Measurements from ENCODE around the gene KIR2DL3. TPM values are rescaled to one million over a fixed set of nuclear protein-coding genes. Genes with fewer than 3 reads are reported as not detected.
"Not testable (repeated sequence)": the region's sequence is repeated elsewhere in the genome, so short reads cannot be mapped to it uniquely, and the experiment has no call there.

Gene KIR2DL3
- total RNA-seq, 2 donors from 2014 or later = not detected

GRCh38 chr19:54704928-54705327 is 33.4 kb upstream of the KIR2DL3 start:
- H3K9me3 ChIP-seq = no peaks in the 10 kb centered on the region
- no peaks in the 10 kb centered on the region for H3K36me3 ChIP-seq (replicated peaks in 1 of 2; ENCODE audit: insufficient read depth in 1 of 2, low read depth in 2 of 2)
- H3K27me3 ChIP-seq = no peaks in the 10 kb centered on the region
- DNase-seq (no peak), ATAC-seq (no peak)
- H3K4me3 ChIP-seq = no peak overlapping the region
- intact Hi-C loops (cut with DNase I) = no loop called here
- WGBS, 2 donors = 53 to 55% methylated on average over 7 to 8 of the region's 8 CpGs
- no peak overlapping the region for H3K27ac ChIP-seq
- no peak for TF ChIP-seq POLR2A (IDR thresholded peaks at IDR 0.05)
- TF ChIP-seq, protein P1, sequence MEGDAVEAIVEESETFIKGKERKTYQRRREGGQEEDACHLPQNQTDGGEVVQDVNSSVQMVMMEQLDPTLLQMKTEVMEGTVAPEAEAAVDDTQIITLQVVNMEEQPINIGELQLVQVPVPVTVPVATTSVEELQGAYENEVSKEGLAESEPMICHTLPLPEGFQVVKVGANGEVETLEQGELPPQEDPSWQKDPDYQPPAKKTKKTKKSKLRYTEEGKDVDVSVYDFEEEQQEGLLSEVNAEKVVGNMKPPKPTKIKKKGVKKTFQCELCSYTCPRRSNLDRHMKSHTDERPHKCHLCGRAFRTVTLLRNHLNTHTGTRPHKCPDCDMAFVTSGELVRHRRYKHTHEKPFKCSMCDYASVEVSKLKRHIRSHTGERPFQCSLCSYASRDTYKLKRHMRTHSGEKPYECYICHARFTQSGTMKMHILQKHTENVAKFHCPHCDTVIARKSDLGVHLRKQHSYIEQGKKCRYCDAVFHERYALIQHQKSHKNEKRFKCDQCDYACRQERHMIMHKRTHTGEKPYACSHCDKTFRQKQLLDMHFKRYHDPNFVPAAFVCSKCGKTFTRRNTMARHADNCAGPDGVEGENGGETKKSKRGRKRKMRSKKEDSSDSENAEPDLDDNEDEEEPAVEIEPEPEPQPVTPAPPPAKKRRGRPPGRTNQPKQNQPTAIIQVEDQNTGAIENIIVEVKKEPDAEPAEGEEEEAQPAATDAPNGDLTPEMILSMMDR (IDR thresholded peaks at IDR 0.05) = no peak
- H3K4me1 ChIP-seq = no peaks in the 10 kb centered on the region

- Histone ChIP-seq H3K9me3 (no peaks in the 10 kb centered on the region), H3K4me3 (no peak overlapping the region), H3K36me3 (replicated peaks in 1 of 2; ENCODE audit: insufficient read depth in 1 of 2, low read depth in 2 of 2) (no peaks in the 10 kb centered on the region), H3K27ac (no peak overlapping the region), H3K4me1 (no peaks in the 10 kb centered on the region), H3K27me3 (no peaks in the 10 kb centered on the region)
- DNase-seq (no peak), ATAC-seq (no peak)
- intact Hi-C loops (cut with DNase I) = no loop called here
- 28% methylated on average over 4 of the region's 4 CpGs; no CpG with 5 or more reads in 1 of the 2 donors for WGBS, 2 donors
- TF ChIP-seq, protein P1 (IDR thresholded peaks at IDR 0.05) = no peak
- TF ChIP-seq POLR2A (IDR thresholded peaks at IDR 0.05) = no peak
Measured at GRCh38 chr19:54707962-54708361, 30.4 kb upstream of the KIR2DL3 start.

DNA sequence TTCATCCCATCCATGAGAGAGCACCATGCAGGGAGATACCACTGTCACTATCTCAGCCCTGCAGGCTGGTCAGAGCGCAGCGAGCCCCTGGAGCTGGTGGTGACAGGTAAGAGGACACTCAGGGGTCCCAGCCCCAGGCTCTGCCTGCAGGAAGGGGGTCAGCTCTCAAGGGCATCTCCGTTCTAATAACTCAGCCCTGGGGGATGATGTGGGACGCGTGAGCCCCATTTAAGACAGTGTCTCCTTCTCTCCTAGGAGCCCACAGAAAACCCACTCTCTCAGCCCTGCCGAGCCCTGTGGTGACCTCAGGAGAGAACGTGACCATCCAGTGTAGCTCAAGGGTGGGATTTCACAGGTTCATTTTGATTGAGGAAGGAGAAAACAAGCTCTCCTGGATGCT is 29.5 kb upstream of the KIR2DL3 start:
- intact Hi-C loops (cut with DNase I) = no loop called here
- H3K27me3 ChIP-seq = no peaks in the 10 kb centered on the region
- ATAC-seq = no peak
- H3K36me3 ChIP-seq (replicated peaks in 1 of 2; ENCODE audit: insufficient read depth in 1 of 2, low read depth in 2 of 2) = no peaks in the 10 kb centered on the region
- no peak overlapping the region for H3K4me3 ChIP-seq
- no peaks in the 10 kb centered on the region for H3K4me1 ChIP-seq
- H3K27ac ChIP-seq = no peak overlapping the region
- 54 to 74% methylated on average over 7 of the region's 7 CpGs for WGBS, 2 donors
- TF ChIP-seq, protein P1 (IDR thresholded peaks at IDR 0.05) = no peak
- TF ChIP-seq POLR2A (IDR thresholded peaks at IDR 0.05) = no peak
- no peak for DNase-seq
- H3K9me3 ChIP-seq = no peaks in the 10 kb centered on the region

DNA sequence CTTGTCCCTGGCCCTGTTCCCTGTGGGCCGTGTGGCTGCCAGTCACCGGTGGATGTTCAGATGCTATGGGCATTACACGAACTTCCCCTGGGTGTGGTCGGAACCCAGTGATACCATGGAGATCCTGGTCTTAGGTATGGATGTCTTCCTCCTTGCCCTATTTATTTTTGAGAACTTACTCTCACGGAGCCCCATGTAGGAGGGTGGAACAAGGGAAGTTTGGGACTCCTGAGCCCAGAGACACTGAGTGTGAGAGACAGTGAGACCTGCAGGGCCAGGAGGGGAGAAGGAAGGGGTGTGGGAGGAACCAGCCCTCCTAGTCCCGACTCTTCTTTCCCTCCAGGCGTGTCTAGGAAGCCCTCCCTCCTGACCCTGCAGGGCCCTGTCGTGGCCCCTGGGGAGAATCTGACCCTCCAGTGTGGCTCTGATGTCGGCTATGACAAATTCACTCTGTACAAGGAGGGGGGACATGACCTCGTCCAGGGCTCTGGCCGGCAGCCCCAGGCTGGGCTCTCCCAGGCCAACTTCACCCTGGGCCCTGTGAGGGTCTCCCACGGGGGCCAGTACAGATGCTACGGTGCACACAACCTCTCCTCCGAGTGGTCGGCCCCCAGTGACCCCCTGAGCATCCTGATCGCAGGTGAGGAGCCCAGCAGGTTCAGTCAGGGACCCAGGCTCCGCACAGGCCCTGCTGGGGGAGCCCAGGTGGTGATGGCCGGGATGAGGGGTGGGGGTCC is 28.9 kb upstream of the KIR2DL3 start:
- intact Hi-C loops (cut with DNase I) = no loop called here
- TF ChIP-seq POLR2A (IDR thresholded peaks at IDR 0.05) = no peak
- TF ChIP-seq, protein P1 (IDR thresholded peaks at IDR 0.05) = no peak
- WGBS, 2 donors = 44 to 50% methylated on average over 9 to 13 of the region's 18 CpGs
- DNase-seq (no peak), ATAC-seq (no peak)
- Histone ChIP-seq H3K9me3 (no peaks in the 10 kb centered on the region), H3K36me3 (replicated peaks in 1 of 2; ENCODE audit: insufficient read depth in 1 of 2, low read depth in 2 of 2) (no peaks in the 10 kb centered on the region), H3K4me1 (no peaks in the 10 kb centered on the region), H3K27ac (no peak overlapping the region), H3K27me3 (no peaks in the 10 kb centered on the region), H3K4me3 (no peak overlapping the region)

DNA sequence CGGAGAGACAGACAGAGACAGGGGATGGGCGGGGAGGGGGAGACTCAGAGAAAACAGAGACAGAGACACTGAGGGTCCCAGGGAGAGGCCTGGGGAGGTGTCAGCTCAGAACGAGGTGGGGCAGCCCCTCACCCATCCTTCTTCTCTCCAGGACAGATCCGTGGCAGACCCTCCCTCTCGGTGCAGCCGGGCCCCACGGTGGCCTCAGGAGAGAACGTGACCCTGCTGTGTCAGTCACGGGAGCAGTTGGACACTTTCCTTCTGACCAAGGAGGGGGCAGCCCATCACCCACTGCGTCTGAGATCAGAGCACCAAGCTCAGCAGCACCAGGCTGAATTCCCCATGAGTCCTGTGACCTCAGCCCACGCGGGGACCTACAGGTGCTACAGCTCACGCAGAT is 28.4 kb upstream of the KIR2DL3 start:
- ATAC-seq; H3K4me1 ChIP-seq; H3K36me3 ChIP-seq (replicated peaks in 1 of 2; ENCODE audit: insufficient read depth in 1 of 2, low read depth in 2 of 2); H3K27ac ChIP-seq; DNase-seq; intact Hi-C loops (cut with DNase I); H3K4me3 ChIP-seq; H3K27me3 ChIP-seq; H3K9me3 ChIP-seq: not testable (repeated sequence)
- 40 to 58% methylated on average over 9 to 11 of the region's 13 CpGs for WGBS, 2 donors
